ENCODE measurements around the gene DNM3. TPM values are rescaled to one million over a fixed set of nuclear protein-coding genes. Genes with fewer than 3 reads are reported as not detected.

Gene DNM3
- polyA plus RNA-seq, 1 donor (not counting 4 experiments of a cell fraction or from before 2014, with no cell fraction given) = 2.0 TPM

- Histone ChIP-seq H3K27ac (ENCODE audit: control insufficient read depth, insufficient read depth, low read length) (peak overlapping the region; percentile 6), H2AFZ (ENCODE audit: control insufficient read depth, low read length) (no peak overlapping the region), H3K4me2 (ENCODE audit: control insufficient read depth, extremely low read depth, insufficient read depth, low read depth, low read length) (peak overlapping the region; percentile 3), H3K36me3 (ENCODE audit: control insufficient read depth in 2 of 2, extremely low read depth in 1 of 2, insufficient read depth in 2 of 2, low read length in 2 of 2) (no peaks in the 10 kb centered on the region), H3K4me3 (ENCODE audit: control insufficient read depth in 2 of 3, extremely low read depth in 1 of 3, insufficient read depth in 2 of 3, low read depth in 1 of 3, low read length in 3 of 3) (no peak overlapping the region), H3K4me1 (ENCODE audit: control insufficient read depth, extremely low read depth, insufficient read depth, low read length) (peaks cover 47% of the 10 kb centered on the region), H3K9ac (ENCODE audit: control insufficient read depth, extremely low read depth, insufficient read depth, low read length) (no peak overlapping the region), H3K9me3 (ENCODE audit: control insufficient read depth, low read depth, low read length) (no peaks in the 10 kb centered on the region), H3K27me3 (ENCODE audit: control insufficient read depth, extremely low read depth, insufficient read depth, low read length) (no peaks in the 10 kb centered on the region), H4K20me1 (ENCODE audit: control insufficient read depth, extremely low read depth, insufficient read depth, low read length) (no peaks in the 10 kb centered on the region), H3K9me1 (ENCODE audit: control insufficient read depth, extremely low read depth, insufficient read depth, low read length) (no peaks in the 10 kb centered on the region), H3K79me2 (ENCODE audit: control insufficient read depth, insufficient read depth, low read length) (no peaks in the 10 kb centered on the region)
- DNase-seq (ENCODE audit: low read depth, low spot score) (no peak), FAIRE-seq (peak; percentile 48)
- no peak for TF ChIP-seq CTCF (optimal IDR thresholded peaks at IDR 0.05 in 1 of 3, IDR thresholded peaks at IDR 0.05 in 1 of 3, conservative IDR thresholded peaks at IDR 0.05 in 1 of 3; ENCODE audit: extremely low read depth in 1 of 3, insufficient read depth in 2 of 3, low read length in 3 of 3)
- no peak for TF ChIP-seq EZH2 (IDR thresholded peaks at IDR 0.05; ENCODE audit: low read length)
- dilution Hi-C loops (cut with MboI; ENCODE audit: extremely low pct_ligation_motif_present, low sequenced_read_pairs) = no loop called here
Measured at GRCh38 chr1:172414331-172414730, 573.0 kb downstream of the DNM3 start.

- no peak for TF ChIP-seq EZH2 (IDR thresholded peaks at IDR 0.05; ENCODE audit: low read length)
- no peak for TF ChIP-seq CTCF (optimal IDR thresholded peaks at IDR 0.05 in 1 of 3, IDR thresholded peaks at IDR 0.05 in 1 of 3, conservative IDR thresholded peaks at IDR 0.05 in 1 of 3; ENCODE audit: extremely low read depth in 1 of 3, insufficient read depth in 2 of 3, low read length in 3 of 3)
- no peak for DNase-seq (ENCODE audit: low read depth, low spot score)
- dilution Hi-C loops (cut with MboI; ENCODE audit: extremely low pct_ligation_motif_present, low sequenced_read_pairs) = no loop called here
- Histone ChIP-seq H3K27me3 (ENCODE audit: control insufficient read depth, extremely low read depth, insufficient read depth, low read length) (no peaks in the 10 kb centered on the region), H3K9ac (ENCODE audit: control insufficient read depth, extremely low read depth, insufficient read depth, low read length) (no peak overlapping the region), H4K20me1 (ENCODE audit: control insufficient read depth, extremely low read depth, insufficient read depth, low read length) (no peaks in the 10 kb centered on the region), H3K9me1 (ENCODE audit: control insufficient read depth, extremely low read depth, insufficient read depth, low read length) (no peaks in the 10 kb centered on the region), H3K4me1 (ENCODE audit: control insufficient read depth, extremely low read depth, insufficient read depth, low read length) (peaks cover 47% of the 10 kb centered on the region), H3K79me2 (ENCODE audit: control insufficient read depth, insufficient read depth, low read length) (no peaks in the 10 kb centered on the region), H3K27ac (ENCODE audit: control insufficient read depth, insufficient read depth, low read length) (no peak overlapping the region), H3K4me2 (ENCODE audit: control insufficient read depth, extremely low read depth, insufficient read depth, low read depth, low read length) (no peak overlapping the region), H3K9me3 (ENCODE audit: control insufficient read depth, low read depth, low read length) (no peaks in the 10 kb centered on the region), H3K4me3 (ENCODE audit: control insufficient read depth in 2 of 3, extremely low read depth in 1 of 3, insufficient read depth in 2 of 3, low read depth in 1 of 3, low read length in 3 of 3) (no peak overlapping the region), H2AFZ (ENCODE audit: control insufficient read depth, low read length) (no peak overlapping the region), H3K36me3 (ENCODE audit: control insufficient read depth in 2 of 2, extremely low read depth in 1 of 2, insufficient read depth in 2 of 2, low read length in 2 of 2) (no peaks in the 10 kb centered on the region)
- FAIRE-seq = peak; percentile 26
Measured at GRCh38 chr1:172416496-172417035, 575.3 kb downstream of the DNM3 start.
